NCI-H2029 treated with DMSO at 0.1 percent for 48 hours (cell line): ENCODE measurements around the gene COL11A1.
"Not testable (repeated sequence)": the region's sequence is repeated elsewhere in the genome, so short reads cannot be mapped to it uniquely, and the experiment has no call there.

Experiments used
- DNase-seq: peaks from one replicate; lab custom pipeline; 2025; lab: John Stamatoyannopoulos, UW

COL11A1 gene

DNA sequence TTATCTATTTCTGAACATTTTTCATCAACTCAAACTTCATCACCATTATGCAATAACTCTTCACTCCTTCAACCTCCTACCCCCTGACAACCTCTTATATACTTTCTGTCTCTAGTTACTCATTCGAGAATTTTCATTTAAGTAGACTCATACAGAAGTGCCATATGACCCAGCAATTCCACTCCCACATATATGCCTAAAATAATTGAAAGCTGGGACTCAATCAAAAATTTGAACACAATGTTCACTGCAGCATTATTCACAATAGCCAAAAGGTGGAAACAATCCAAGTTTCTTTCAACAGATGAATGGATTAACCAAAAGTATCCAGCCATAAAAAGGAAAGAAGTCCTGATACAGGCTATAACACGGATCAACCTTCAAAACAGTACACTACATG lies 24.1 kb downstream of the COL11A1 start:
- no peak for DNase-seq

GRCh38 chr1:103075316-103076000 lies 32.9 kb downstream of the COL11A1 start:
- DNase-seq = no peak

DNA sequence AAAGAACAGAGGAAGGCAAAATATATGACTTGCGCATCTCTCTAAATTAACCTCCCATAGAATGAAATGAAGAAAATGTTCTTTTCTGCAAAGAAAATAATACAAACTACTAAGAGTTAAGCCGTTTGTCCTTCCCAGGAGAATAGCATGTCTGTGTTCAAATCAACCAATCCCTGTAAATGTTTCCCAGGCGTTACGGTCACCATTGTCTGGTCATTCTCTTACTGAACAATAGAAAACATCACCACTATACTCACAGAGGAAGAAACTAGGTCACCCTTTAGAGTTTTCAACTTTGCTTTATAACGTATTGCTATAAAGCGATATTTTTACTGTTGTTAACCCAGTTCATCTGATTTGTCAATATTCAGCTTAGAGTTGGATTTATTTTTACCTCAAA lies 34.1 kb downstream of the COL11A1 start:
- no peak for DNase-seq

DNA sequence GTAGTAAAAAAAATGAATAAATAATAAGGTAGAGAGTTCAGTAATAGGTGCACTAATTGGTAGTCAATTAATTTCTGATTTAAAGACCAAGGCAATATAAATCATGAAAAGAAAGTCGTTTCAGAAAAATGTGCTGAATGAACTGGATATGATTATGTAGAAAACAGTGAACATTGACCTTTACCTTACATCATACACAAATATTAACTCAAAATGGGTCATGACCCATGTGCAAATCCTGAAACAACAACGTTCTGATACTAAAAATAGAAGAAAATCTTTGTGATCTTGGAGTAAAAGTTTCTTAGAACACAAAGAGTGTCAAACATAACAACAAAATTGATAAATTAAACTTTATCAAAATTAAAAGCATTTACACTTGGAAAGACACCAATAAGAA lies 39.1 kb downstream of the COL11A1 start:
- DNase-seq = no peak

GRCh38 chr1:103063921-103064320 lies 44.4 kb downstream of the COL11A1 start:
- no peak for DNase-seq

- DNase-seq = no peak
Observed at GRCh38 chr1:103058391-103058790, 49.9 kb downstream of the COL11A1 start.

GRCh38 chr1:103056423-103056822 lies 51.9 kb downstream of the COL11A1 start:
- no peak for DNase-seq

DNA sequence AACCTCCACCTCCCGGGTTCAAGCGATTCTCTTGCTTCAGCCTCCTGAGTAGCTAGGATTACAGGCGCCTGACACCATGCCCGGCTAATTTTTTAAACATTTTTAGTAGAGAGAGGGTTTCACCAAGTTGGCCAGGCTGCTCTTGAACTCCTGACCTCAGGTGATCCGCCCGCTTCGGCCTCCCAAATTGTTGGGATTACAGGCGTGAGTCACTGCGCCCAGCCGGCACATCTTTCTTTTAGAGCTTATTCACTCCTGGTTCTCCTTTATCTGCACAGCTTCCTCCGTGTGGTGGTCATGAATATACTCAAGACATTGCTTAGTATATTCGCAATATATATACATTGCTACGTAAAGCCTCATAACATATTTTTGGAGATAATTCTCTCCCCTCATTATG lies 80.2 kb downstream of the COL11A1 start:
- not testable (repeated sequence) for DNase-seq

DNA sequence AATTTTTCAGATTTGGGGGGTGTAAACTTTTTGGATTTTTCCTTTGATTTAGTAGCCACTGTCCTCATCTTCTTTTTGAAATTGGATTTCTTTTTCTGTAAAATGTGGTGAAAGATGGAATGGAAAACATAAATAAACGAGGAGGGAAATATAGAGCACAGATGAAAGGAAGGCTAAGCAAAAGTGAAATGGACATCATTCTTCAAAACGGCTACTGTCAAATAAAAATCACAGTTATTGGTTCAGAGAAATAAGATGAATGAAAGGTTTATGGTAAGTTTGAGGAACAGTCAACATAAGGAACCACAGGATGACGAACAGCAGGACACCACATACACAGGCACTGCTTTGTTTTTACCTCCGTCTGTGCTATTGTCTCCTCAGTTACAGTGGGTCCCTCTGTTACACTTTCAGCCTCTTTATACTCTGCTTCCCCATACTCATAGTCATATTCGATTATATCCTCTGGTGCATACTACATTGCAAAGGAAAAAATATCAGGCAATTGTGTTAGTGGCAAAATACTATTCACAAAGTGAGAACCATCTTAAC lies 82.4 kb downstream of the COL11A1 start:
- no peak for DNase-seq

- no peak for DNase-seq
Observed at GRCh38 chr1:103024051-103024450, 84.3 kb downstream of the COL11A1 start.

DNA sequence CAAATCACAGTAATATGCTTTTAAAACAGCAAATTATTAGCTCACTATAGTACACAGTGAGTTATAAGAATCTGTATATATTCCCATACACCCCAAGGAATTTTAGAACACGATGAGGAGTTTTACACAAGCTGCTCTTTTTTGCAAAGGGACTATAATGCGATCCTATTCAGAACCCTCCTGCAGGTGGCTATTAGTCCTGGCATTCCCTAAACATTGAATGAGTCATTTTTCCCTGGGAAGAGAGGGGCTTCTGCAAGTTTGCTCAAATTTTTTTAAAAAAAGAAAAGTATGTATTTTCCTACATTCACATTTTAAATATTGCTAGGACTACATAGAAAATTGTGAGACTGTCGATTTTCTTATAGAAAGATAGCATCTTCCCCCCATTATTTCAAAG lies 106.3 kb downstream of the COL11A1 start:
- DNase-seq = no peak

DNA sequence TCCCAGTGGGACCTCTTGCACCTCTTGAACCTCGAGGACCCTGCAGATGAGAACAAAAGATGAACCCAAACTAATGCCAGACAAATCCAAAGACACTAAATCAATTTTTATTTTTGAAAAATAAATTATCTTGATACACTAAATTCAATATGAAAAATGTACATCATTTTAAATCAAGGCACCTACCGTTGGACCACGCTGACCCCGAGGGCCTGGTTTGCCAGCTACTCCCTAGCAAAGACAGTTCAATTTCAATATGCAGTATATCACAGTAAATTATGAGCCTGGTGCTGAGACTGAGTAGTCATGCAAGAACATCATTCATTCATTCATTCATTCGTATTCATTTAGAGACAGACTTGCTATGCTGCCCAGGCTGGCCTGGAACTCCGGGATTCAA lies 129.4 kb downstream of the COL11A1 start:
- no peak for DNase-seq

DNA sequence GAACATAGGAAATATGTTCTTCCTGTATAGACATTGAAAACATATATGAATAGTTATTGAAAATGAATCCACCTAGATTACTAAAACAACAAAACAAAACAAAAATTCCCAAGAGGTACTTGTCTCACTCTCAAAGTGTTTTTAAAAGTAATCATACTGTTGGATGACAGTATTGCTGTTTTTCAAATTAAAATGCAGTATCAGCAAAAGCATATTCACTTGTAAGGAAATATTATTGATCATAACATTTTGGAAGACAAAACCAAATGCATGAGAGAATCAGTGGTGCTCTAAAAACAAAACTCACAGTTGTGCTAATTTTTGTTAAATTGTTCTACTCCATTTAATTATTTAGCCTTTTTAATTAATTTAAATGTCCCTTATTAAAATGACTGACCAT lies 131.0 kb downstream of the COL11A1 start:
- no peak for DNase-seq

DNA sequence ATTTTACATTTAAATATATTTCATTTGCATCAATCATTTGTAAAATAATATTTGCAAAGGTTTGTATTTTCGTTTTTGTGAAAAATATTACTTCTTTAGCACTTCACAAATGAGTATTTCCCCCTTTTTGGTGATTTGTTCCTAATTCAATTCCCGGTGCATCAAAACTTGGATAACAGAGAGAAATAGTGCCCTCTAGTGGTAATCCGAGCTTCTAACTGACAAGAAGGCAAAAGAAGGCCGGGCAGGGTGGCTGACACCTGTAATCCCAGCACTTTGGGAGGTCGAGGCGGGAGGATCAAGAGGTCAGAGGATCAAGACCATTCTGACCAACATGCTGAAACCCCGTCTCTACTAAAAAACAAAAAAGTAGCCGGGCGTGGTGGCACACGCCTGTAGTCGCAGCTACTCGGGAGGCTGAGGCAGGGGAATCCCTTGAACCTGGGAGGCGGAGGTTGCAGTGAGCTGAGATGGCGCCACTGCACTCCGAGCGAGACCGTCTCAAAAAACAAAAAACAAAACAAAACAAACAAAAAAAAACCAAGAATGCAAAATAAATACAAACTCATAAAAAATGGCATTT lies 137.7 kb downstream of the COL11A1 start:
- peak; percentile 54 for DNase-seq

DNA sequence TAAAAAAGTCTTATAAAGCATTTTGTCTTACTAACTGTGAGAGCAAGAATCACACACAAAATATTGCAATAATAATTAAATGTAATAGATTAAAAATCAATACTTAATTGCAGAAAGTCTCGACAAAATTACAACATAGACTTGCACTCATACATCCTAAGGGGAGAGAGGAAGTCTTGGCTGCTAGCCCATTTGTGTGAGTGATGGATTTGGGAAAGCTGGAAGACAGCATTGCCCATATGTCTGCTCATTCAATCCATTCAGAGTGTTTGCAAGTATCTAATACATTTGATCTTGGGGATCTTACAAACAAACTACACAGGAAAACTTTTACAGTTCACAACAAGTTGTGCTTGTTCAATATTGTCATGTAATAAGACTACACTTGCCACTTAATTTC lies 140.5 kb downstream of the COL11A1 start:
- no peak for DNase-seq

DNA sequence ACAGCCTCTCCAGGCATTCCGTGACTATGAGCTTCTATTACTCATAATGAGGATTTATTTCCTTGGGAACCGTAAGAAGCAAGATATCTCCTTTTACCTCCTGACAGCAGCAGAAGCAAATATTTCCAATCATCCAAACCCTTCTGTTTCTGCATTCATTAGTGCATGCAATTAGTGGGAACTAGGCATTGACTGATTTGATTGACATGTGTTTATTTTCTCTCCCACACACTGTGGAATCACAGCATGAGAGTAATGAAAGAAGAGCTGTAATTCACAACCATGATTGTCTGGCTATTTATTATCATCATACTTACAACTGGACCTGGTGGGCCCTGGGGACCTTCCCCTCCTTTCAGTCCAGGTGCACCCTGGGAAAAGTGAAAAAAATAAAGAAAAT lies 146.8 kb downstream of the COL11A1 start:
- DNase-seq = no peak

DNA sequence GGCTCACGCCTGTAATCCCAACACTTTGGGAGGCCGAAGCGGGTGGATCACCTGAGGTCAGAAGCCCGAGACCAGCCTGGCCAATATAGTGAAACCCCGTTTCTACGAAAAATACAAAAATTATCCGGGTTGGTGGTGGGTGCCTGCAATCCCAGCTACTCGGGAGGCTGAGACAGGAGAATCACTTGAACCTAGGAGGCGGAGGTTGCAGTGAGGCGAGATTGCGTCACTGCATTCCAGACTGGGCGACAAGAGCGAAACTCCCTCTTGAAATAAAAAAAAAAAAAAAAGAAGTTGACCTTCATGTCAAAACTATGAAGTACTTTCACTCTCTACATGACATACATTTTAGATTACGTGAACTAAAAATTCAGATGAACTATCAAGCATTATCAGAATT lies 153.7 kb downstream of the COL11A1 start:
- no peak for DNase-seq

DNA sequence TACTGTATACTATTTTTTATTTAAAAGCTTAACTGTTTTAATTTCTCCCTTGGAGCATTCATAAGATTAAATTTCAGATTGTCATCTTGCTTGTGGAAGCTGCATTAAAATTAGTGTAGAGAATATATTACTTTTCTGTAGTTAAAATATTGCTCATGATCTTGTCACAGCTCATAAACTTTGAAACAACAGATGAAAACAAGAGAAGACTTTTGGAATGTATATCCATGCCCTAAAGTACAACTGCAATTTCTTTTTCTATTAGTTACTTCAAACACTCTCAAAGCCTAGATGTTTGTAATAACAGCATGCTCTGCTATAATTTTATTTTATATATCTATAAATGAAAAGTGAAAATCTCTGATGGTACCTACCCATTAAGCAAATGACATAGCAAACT lies 155.9 kb downstream of the COL11A1 start:
- DNase-seq = no peak

DNA sequence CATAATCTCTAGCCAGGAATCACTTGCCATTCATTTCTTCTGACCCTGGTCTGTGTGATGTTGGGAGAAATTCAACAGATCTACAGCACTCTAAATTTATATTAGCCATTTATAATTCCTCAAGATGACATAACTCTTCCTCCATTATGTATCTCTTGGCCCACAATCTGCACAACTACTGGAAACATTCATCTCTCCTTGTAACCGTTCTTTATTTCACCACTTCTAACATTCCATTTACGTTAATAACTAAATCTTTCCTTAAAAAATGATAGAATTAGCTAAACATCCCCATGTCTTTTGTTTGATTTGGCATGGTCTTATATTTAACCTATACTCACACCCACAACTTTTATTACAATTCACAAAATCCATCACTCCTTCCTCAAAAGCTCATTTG lies 166.0 kb downstream of the COL11A1 start:
- DNase-seq = no peak

DNA sequence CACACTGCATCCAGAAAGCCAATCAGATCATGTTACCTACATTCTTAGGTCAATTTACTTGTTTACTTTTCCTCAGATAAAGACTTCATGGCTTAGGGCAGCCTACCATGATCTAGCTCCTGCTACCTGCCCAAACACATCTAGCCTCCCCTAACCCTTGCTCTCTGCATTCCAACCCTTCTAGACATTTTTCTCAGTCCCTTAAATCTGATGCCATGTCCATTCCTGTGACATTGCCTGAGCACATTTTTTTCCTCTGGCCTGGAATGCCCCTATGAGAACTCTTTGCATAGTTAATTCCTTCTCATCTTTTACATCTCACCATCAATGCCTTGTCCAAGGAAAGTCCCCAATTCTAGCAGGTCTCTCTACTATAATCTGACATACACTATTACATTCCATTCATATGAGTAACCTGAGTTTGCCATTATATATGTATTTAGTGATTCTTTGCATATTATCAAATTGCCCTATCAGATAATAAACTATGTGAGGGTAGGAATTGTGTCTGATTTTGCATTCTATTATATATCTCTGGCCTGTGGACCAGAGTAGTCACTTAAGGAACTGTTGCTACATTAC lies 166.9 kb downstream of the COL11A1 start:
- no peak for DNase-seq

DNA sequence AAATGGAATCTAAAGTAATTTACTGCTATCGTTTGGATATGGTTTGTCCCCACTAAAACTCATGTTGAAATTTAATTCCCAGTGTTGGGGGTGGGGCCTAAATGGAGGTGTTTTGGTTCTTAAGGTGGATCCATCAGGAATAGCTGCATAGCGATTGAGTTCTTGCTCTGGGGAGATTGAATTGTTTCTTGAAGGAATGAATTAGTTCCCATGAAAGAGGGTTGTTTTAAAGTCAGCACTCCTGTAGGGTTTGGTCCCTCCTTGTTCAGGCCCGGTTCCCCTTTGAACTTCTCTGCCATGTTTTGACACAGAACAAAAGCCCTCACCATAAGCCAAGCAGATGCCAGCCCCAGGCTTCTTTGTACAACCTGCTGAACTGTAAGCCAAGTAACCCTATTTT lies 170.9 kb downstream of the COL11A1 start:
- no peak for DNase-seq

DNA sequence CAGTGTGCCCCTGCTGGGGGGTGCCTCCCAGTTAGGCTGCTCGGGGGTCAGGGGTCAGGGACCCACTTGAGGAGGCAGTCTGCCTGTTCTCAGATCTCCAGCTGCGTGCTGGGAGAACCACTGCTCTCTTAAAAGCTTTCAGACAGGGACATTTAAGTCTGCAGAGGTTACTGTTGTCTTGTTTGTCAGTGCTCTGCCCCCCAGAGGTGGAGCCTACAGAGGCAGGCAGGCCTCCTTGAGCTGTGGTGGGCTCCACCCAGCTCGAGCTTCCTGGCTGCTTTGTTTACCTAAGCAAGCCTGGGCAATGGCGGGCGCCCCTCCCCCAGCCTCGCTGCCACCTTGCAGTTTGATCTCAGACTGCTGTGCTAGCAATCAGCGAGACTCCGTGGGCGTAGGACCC lies 175.0 kb downstream of the COL11A1 start:
- not testable (repeated sequence) for DNase-seq

GRCh38 chr1:102919659-102920058 lies 188.7 kb downstream of the COL11A1 start:
- no peak for DNase-seq

DNA sequence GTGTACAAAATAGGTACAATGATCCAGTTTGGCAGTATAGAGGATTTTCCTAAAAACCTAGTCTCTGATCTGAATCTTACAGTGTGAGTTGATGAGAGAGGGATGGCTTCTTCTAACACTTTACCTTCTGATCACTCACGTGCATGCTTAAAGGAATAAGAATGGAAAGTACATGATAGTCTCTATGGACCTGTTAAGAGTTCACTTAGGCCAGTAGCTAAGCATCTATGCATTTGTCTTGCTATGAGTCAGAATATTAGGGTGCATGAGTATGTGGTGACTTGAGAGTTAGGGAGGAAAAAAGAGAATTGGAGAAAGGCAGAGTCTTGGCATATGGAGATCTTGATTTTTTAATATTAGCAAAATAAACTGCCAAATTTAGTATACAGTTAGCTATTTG lies 206.3 kb downstream of the COL11A1 start:
- DNase-seq = no peak
